GM13976 (cell line): Measurements from ENCODE around the gene ZDHHC11.
"Not testable (repeated sequence)": the region's sequence is repeated elsewhere in the genome, so short reads cannot be mapped to it uniquely, and the experiment has no call there.

Source experiments
- DNase-seq: peaks from one replicate; pipeline ENCODE4 v3.0.0; 2012; ENCODE audit warnings: low spot score
- CTCF ChIP-seq: IDR thresholded peaks from 2 replicates; pipeline ENCODE4 v1.5.1; 2012; ENCODE audit warnings: borderline replicate concordance, mild to moderate bottlenecking; ENCODE audit not compliant: insufficient read depth; ENCODE audit errors: extremely low read depth, missing control alignments, control extremely low read depth
- in situ Hi-C: fragments of 300-500 bp; cut with MboI; formaldehyde crosslinking; loops from one replicate; pipeline ENCODE4 v1.12.0; 2022; ENCODE audit warnings: low sequenced_read_pairs, mixed read lengths, inconsistent platforms; ENCODE audit not compliant: unreplicated experiment

The ZDHHC11 gene

GRCh38 chr5:766666-767431 lies 83.9 kb downstream of the ZDHHC11 start:
- TF ChIP-seq CTCF, result no peak
- no peak for DNase-seq
- in situ Hi-C loops, result no loop called here

- DNase-seq, result no peak
- no peak for TF ChIP-seq CTCF
- in situ Hi-C loops, result no loop called here
Observed at GRCh38 chr5:765948-766631, 84.7 kb downstream of the ZDHHC11 start.

GRCh38 chr5:763998-764781 lies 86.6 kb downstream of the ZDHHC11 start:
- no peak for TF ChIP-seq CTCF
- no peak for DNase-seq
- in situ Hi-C loops, result no loop called here

GRCh38 chr5:763397-763796 lies 87.4 kb downstream of the ZDHHC11 start:
- in situ Hi-C loops, result no loop called here
- peak; percentile 35 for DNase-seq

GRCh38 chr5:762996-763395 lies 87.8 kb downstream of the ZDHHC11 start:
- DNase-seq, in situ Hi-C loops: not testable (repeated sequence)

More at GRCh38 chr5:763397-763796, 87.4 kb downstream of the ZDHHC11 start:
- no peak for TF ChIP-seq CTCF

- no peak for TF ChIP-seq CTCF
- in situ Hi-C loops, result no loop called here
- peak; percentile 38 for DNase-seq
Observed at GRCh38 chr5:761854-762710, 88.7 kb downstream of the ZDHHC11 start.
